Endothelial cell of umbilical vein (primary cell): ENCODE measurements around the gene IRF2BPL. TPM values are rescaled to one million over a fixed set of nuclear protein-coding genes. Genes with fewer than 3 reads are reported as not detected.

Experiments
- BruUV-seq: library from RNA; stranded (reverse); fragments of 400-500 nt; replicated peaks from 2 replicates; lab custom pipeline; 2021; lab: Mats Ljungman, UMichigan
- CTCF ChIA-PET: fragments of 300-600, 350-600 bp; sonication (Branson Sonifier 250); formaldehyde crosslinking; loops from one replicate; lab custom pipeline; 2021; ENCODE audit warnings: antibody characterized with exemption, inconsistent platforms; lab: Charles Lee
- POLR2A ChIA-PET: fragments of 300-600, 350-600 bp; sonication (Branson Sonifier 250); formaldehyde crosslinking; loops from one replicate; lab custom pipeline; 2021; ENCODE audit warnings: antibody characterized with exemption, inconsistent platforms; lab: Charles Lee
- DNase-seq: peaks from one replicate; pipeline ENCODE4 v3.0.0-alpha.2; 2011; ENCODE audit warnings: low read depth, low spot score
- FAIRE-seq: peaks from 2 replicates; lab custom pipeline; 2011; peaks lifted over from hg19 to GRCh38; lab: Jason Lieb, UNC
- H2AFZ ChIP-seq: 2 replicates; pipeline ENCODE4 v1.6.0; 2012; ENCODE audit warnings: low read depth, low read length, control low read depth, inconsistent platforms
- H3K27ac ChIP-seq: 2 replicates; pipeline ENCODE4 v1.5.1; 2011; ENCODE audit warnings: low read depth, mild to moderate bottlenecking, control low read depth, low read length, moderate library complexity; ENCODE audit not compliant: insufficient read depth
- H3K27me3 ChIP-seq, 2 experiments: 2 replicates each; pipeline versions ENCODE4 v1.6.0 to v1.6.1; 2011; ENCODE audit warnings: low read length in 2 of 2, mixed read lengths in 1 of 2; ENCODE audit not compliant: control insufficient read depth in 2 of 2, insufficient read depth in 2 of 2
- H3K36me3 ChIP-seq, 2 experiments: 2 replicates in 1 of 2; 3 replicates in 1 of 2; pipeline ENCODE4 v1.5.1; 2011; ENCODE audit warnings: low read length in 2 of 2, mild to moderate bottlenecking in 1 of 2, moderate library complexity in 1 of 2; ENCODE audit not compliant: control insufficient read depth in 2 of 2, insufficient read depth in 2 of 2; ENCODE audit errors: extremely low read depth in 1 of 2
- H3K4me1 ChIP-seq: 3 replicates; pipeline ENCODE4 v1.5.1; 2011; ENCODE audit warnings: mild to moderate bottlenecking, low read length; ENCODE audit not compliant: control insufficient read depth, insufficient read depth; ENCODE audit errors: extremely low read depth
- H3K4me2 ChIP-seq: 2 replicates; pipeline ENCODE4 v1.6.1; 2011; ENCODE audit warnings: low read length, control low read depth, mixed read lengths; ENCODE audit not compliant: insufficient read depth
- H3K4me3 ChIP-seq, 3 experiments: fragments of 200-600 bp in 1 of 3; sonication (generic), shearing (Covaris generic) in 1 of 3; replicated peaks in 1 of 3; 2 replicates each; pipeline ENCODE4 v1.5.1; 2011 to 2016; ENCODE audit warnings: control low read depth in 3 of 3, low read length in 3 of 3, mild to moderate bottlenecking in 2 of 3, inconsistent platforms in 1 of 3, low read depth in 1 of 3, moderate library complexity in 1 of 3; ENCODE audit not compliant: insufficient read depth in 1 of 3
- H3K79me2 ChIP-seq: 2 replicates; pipeline ENCODE4 v1.6.0; 2012; ENCODE audit warnings: low read length, inconsistent platforms; ENCODE audit not compliant: control insufficient read depth, insufficient read depth
- H3K9ac ChIP-seq: replicated peaks from 2 replicates; pipeline ENCODE3; 2011; ENCODE audit warnings: low read length, control low read depth; ENCODE audit not compliant: insufficient read depth; ENCODE audit errors: extremely low read depth
- H3K9me1 ChIP-seq: replicated peaks from 3 replicates; pipeline ENCODE4 v1.6.0; 2011; ENCODE audit warnings: mild to moderate bottlenecking, low read length; ENCODE audit not compliant: control insufficient read depth, insufficient read depth; ENCODE audit errors: extremely low read depth
- H3K9me3 ChIP-seq: replicated peaks from 2 replicates; pipeline ENCODE4 v1.5.1; 2012; ENCODE audit warnings: low read length, inconsistent platforms; ENCODE audit not compliant: control insufficient read depth, insufficient read depth
- H4K20me1 ChIP-seq: replicated peaks from 2 replicates; pipeline ENCODE3; 2011; ENCODE audit warnings: mild to moderate bottlenecking, low read length; ENCODE audit not compliant: control insufficient read depth, insufficient read depth; ENCODE audit errors: extremely low read depth
- CTCF ChIP-seq, 2 donors: IDR thresholded peaks; 1 replicate in 1 of 2; 2 replicates in 1 of 2; pipeline ENCODE4 v1.5.1; 2011; ENCODE audit warnings: low read length in 2 of 2, mild to moderate bottlenecking in 2 of 2, moderate library complexity in 2 of 2, control low read depth in 1 of 2, inconsistent platforms in 1 of 2, low read depth in 1 of 2; ENCODE audit not compliant: insufficient read depth in 1 of 2; ENCODE audit errors: extremely low read depth in 1 of 2
- EZH2 ChIP-seq: IDR thresholded peaks from 2 replicates; pipeline ENCODE4 v1.6.1; 2012; ENCODE audit warnings: borderline replicate concordance, low read depth, mild to moderate bottlenecking, moderate library complexity, low read length, inconsistent platforms; ENCODE audit not compliant: severe bottlenecking
- FOS ChIP-seq: IDR thresholded peaks from 2 replicates; pipeline ENCODE4 v1.6.1; 2011; ENCODE audit warnings: mild to moderate bottlenecking, low read length, moderate library complexity, borderline replicate concordance; ENCODE audit not compliant: insufficient read depth
- GATA2 ChIP-seq: IDR thresholded peaks from 2 replicates; pipeline ENCODE4 v1.7.0; 2011; ENCODE audit warnings: low read depth, mild to moderate bottlenecking, moderate library complexity, mixed read lengths, low read length; ENCODE audit not compliant: insufficient read length, insufficient read depth
- JUN ChIP-seq: IDR thresholded peaks from 2 replicates; pipeline ENCODE4 v1.6.1; 2011; ENCODE audit warnings: borderline replicate concordance, low read depth; ENCODE audit not compliant: insufficient read length, insufficient read depth
- MYC ChIP-seq: IDR thresholded peaks from one replicate; pipeline ENCODE4 v1.6.1; 2011; ENCODE audit warnings: mild to moderate bottlenecking, low read depth, low read length
- POLR2A ChIP-seq: IDR thresholded peaks from 2 replicates; pipeline ENCODE4 v1.6.1; 2012; ENCODE audit warnings: low read depth, mild to moderate bottlenecking, control low read depth, low read length
- POLR2AphosphoS5 ChIP-seq: IDR thresholded peaks from 2 replicates; pipeline ENCODE4 v1.6.1; 2012; ENCODE audit warnings: low read depth, mild to moderate bottlenecking, control low read depth, low read length, moderate library complexity; ENCODE audit not compliant: insufficient read depth
- dilution Hi-C: fragments of 300-500 bp; cut with MboI; formaldehyde crosslinking; loops from one replicate; pipeline ENCODE4 v1.15.0; 2019; ENCODE audit warnings: low sequenced_read_pairs; ENCODE audit not compliant: extremely low pct_ligation_motif_present
- intact Hi-C: fragments of 100-400 bp; cut with micrococcal nuclease; formaldehyde crosslinking; loops from one replicate; pipeline ENCODE4 v1.10.0; 2022
- polyA plus RNA-seq, 4 experiments: library from polyadenylated mRNA; depleted of rRNA in 3 of 4; stranded (reverse) in 3 of 4; unstranded in 1 of 4; fragments of >200 nt; gene quantifications; 2 replicates each; pipeline versions ENCODE4 v1.2.1 to v1.2.3, GENCODE V29; 2011 to 2012; ENCODE audit warnings: missing spikeins in 1 of 4
- total RNA-seq: library from RNA; stranded (reverse); gene quantifications from 2 replicates; pipeline ENCODE4 v1.2.3, GENCODE V29; 2021
- TF ChIP-seq, protein P1 (sequence below): IDR thresholded peaks from 2 replicates; pipeline ENCODE4 v1.6.1; 2011; ENCODE audit not compliant: insufficient read depth, insufficient read length

IRF2BPL gene
- total and polyA plus RNA-seq, 2 donors (not counting 3 experiments of a cell fraction or from before 2014, with no cell fraction given): 9.3 to 23.3 TPM

- H3K4me2 ChIP-seq: no peak overlapping the region
- no peak overlapping the region for H3K27ac ChIP-seq
- no peaks in the 10 kb centered on the region for H3K79me2 ChIP-seq
- H3K9ac ChIP-seq: no peak overlapping the region
- no peaks in the 10 kb centered on the region for H4K20me1 ChIP-seq
- H2AFZ ChIP-seq: no peak overlapping the region
- H3K9me3 ChIP-seq: no peaks in the 10 kb centered on the region
- H3K4me3 ChIP-seq: no peak overlapping the region
- no peaks in the 10 kb centered on the region for H3K9me1 ChIP-seq
- CTCF ChIA-PET: interaction anchor here (1.0 to 1.3 kb wide), 3 partner anchors 9 to 17 kb away, joined by 3 to 5 read pairs (median 4); no protein-coding TSS in a partner anchor
- no peaks in the 10 kb centered on the region for H3K36me3 ChIP-seq
- POLR2A ChIA-PET: no interaction called here
- no peak for DNase-seq
- H3K27me3 ChIP-seq: no peaks in the 10 kb centered on the region
- dilution Hi-C loops: no loop called here
- no peaks in the 10 kb centered on the region for H3K4me1 ChIP-seq
- BruUV-seq: no TSS peak
- no peak for FAIRE-seq
- TF ChIP-seq POLR2AphosphoS5: no peak
- no peak for TF ChIP-seq EZH2
- TF ChIP-seq GATA2: no peak
- TF ChIP-seq JUN: no peak
- intact Hi-C loops: no loop called here
These were observed 20.5 kb downstream of the IRF2BPL start for GRCh38 chr14:77007975-77008421.

- dilution Hi-C loops: no loop called here
These were observed 21.1 kb downstream of the IRF2BPL start for GRCh38 chr14:77007183-77007974.

More at GRCh38 chr14:77007183-77007974, 21.1 kb downstream of the IRF2BPL start:
- no peaks in the 10 kb centered on the region for H3K27me3 ChIP-seq
- no peaks in the 10 kb centered on the region for H3K9me3 ChIP-seq
- intact Hi-C loops: no loop called here
- H3K4me2 ChIP-seq: no peak overlapping the region
- H3K4me1 ChIP-seq: no peaks in the 10 kb centered on the region
- H3K4me3 ChIP-seq: no peak overlapping the region
- no peak overlapping the region for H2AFZ ChIP-seq
- no peak overlapping the region for H3K9ac ChIP-seq
- TF ChIP-seq, protein P1, sequence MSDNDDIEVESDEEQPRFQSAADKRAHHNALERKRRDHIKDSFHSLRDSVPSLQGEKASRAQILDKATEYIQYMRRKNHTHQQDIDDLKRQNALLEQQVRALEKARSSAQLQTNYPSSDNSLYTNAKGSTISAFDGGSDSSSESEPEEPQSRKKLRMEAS: no peak
- TF ChIP-seq FOS (no peak), CTCF (IDR thresholded peaks at IDR 0.05; ENCODE audit: extremely low read depth in 1 of 2, insufficient read depth in 1 of 2, low read depth in 1 of 2, low read length in 2 of 2) (no peak), EZH2 (no peak), POLR2A (no peak), GATA2 (no peak), MYC (no peak), JUN (no peak), POLR2AphosphoS5 (no peak)
- CTCF ChIA-PET: no interaction called here
- no peak overlapping the region for H3K27ac ChIP-seq
- H3K36me3 ChIP-seq: no peaks in the 10 kb centered on the region
- FAIRE-seq: no peak
- no peaks in the 10 kb centered on the region for H3K9me1 ChIP-seq
- no peaks in the 10 kb centered on the region for H4K20me1 ChIP-seq
- no peak for DNase-seq
- POLR2A ChIA-PET: no interaction called here
- BruUV-seq: no TSS peak
- H3K79me2 ChIP-seq: no peaks in the 10 kb centered on the region
